AG09319 (cell line): ENCODE results near the gene FGGY.

ENCODE experiments used
- DNase-seq: peaks from one replicate; pipeline ENCODE4 v3.0.0-alpha.2; 2010; ENCODE audit warnings: low read depth; ENCODE audit errors: extremely low read depth
- TF ChIP-seq, protein P1 (sequence below): IDR thresholded peaks from 2 replicates; pipeline ENCODE4 v1.5.1; 2011; ENCODE audit warnings: low read depth, mild to moderate bottlenecking, inconsistent platforms, low read length, moderate library complexity

FGGY gene

DNA sequence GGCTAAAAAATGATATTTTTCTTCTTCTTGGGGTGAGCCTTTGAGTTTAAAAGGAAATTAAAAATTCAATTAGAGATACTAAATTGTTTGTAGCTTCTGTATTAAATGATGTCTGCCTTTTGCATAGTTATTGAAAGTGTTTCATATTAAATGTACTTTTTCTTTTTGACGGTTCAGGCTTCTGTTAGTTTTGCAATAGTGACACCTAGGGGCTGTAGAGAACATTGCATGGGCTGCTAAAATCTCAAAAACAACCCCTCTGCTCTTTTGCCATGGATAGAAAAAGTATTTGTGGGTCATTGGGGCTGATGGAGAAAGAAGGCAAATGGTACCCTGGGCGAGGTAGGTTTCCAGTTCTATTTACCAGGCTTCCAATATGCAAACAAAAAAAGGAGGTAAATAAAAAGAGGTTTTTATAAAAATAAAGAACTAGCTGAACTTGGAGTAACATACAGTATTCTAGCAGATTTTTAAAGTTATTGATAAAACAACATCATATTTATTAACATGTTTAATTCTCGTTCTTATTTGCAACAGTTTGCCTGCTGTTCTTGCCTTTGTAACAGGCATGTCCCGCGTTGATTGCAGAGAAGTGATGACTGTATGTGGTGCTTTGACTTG is 402.4 kb downstream of the FGGY start:
- TF ChIP-seq, protein P1, sequence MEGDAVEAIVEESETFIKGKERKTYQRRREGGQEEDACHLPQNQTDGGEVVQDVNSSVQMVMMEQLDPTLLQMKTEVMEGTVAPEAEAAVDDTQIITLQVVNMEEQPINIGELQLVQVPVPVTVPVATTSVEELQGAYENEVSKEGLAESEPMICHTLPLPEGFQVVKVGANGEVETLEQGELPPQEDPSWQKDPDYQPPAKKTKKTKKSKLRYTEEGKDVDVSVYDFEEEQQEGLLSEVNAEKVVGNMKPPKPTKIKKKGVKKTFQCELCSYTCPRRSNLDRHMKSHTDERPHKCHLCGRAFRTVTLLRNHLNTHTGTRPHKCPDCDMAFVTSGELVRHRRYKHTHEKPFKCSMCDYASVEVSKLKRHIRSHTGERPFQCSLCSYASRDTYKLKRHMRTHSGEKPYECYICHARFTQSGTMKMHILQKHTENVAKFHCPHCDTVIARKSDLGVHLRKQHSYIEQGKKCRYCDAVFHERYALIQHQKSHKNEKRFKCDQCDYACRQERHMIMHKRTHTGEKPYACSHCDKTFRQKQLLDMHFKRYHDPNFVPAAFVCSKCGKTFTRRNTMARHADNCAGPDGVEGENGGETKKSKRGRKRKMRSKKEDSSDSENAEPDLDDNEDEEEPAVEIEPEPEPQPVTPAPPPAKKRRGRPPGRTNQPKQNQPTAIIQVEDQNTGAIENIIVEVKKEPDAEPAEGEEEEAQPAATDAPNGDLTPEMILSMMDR, result peak; percentile 89
- no peak for DNase-seq

DNA sequence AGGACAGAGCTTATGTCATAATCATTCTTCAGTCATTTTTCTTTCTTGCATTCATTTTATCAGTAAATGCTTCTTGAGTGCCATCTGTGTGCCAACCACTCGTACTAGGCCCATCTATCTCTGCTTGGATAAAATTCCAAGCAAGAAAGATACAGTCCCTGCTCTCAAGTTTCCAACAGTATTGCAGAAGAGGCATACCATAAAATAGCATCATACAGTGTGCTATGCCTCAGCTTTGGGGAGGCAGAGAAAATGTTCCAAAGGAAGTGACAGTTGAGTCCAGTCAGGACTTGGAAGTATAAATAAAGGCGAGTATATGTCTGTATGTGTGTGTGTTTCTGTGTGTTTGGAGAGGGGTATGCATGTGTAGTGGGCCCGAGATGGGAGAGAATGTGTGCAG is 404.5 kb downstream of the FGGY start:
- TF ChIP-seq, protein P1, result no peak

GRCh38 chr1:59703226-59703917 is 406.5 kb downstream of the FGGY start:
- TF ChIP-seq, protein P1, result no peak

More for the DNA sequence above, 404.5 kb downstream of the FGGY start:
- DNase-seq, result no peak

GRCh38 chr1:59703918-59704378 is 407.1 kb downstream of the FGGY start:
- TF ChIP-seq, protein P1, result no peak
- DNase-seq, result no peak

More at GRCh38 chr1:59703226-59703917, 406.5 kb downstream of the FGGY start:
- peak; percentile 56 for DNase-seq

DNA sequence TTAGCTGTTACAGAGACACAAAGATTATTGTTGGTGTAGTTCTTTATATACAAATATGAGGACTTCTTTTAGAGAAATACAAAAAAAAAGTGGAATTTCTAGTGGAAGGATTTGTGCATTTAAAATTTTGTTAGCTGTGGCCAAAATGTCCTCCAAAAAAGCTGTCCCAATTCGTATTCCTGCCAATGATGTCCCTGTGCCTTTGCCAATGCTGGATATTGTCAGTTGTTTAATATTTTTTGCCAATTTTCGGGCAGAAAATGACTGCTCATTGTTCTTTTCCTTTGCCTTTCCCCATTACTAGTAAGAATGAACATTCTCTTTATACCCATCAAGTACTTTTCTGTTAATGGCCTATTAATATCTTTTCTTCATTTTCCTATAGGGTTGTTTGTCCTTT is 407.8 kb downstream of the FGGY start:
- no peak for DNase-seq
- TF ChIP-seq, protein P1, result no peak

DNA sequence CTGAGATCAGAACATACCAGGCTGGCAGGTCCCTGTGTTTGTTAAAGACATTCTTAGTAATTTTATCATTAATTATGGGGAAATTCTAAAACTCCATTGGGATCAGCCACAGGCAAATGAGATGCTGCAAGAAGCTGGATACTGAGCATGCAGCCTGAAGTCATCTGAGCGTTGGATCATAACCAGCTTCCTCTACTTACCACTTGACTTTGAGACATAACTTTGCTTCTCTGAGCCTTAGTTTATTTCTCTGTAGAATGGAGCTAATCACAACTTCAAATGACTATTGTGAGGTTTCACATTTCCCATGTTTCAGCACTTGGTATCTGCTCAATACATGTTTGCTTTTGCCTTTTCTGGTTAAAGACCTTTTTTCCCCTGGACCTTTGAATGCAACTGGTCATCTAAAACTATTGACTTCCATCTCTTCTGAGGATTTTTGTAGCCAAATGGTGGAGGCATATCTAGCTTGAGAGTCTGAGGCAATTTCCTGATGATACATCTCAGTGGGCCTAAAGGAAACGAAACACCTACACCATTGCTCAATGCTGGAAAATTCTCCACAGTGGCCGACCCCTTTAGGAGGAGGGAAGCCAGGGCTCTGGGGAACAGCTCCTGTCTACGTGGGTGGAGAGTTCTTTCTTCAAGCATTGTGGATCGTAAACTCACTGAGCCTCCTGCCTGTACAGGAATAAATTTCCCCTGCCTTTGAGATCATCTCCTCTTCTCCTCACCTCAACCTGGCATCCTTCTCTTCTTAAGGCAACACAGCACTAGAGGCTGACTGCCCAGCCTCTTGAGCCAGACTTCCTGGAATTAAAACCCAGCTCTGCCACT is 408.8 kb downstream of the FGGY start:
- TF ChIP-seq, protein P1, result no peak
- DNase-seq, result no peak

GRCh38 chr1:59706303-59706599 is 409.4 kb downstream of the FGGY start:
- no peak for DNase-seq
- TF ChIP-seq, protein P1, result no peak
